KOPT-K1 (cell line): ENCODE results near the gene CALHM4.

Experiments used
- H3K27ac ChIP-seq: fragments of 200-600 bp; sonication (generic); 2 replicates; pipeline ENCODE4 v1.5.1; 2016; ENCODE audit warnings: antibody characterized with exemption, mild to moderate bottlenecking, low read depth, low read length; ENCODE audit not compliant: poor library complexity, severe bottlenecking
- H3K36me3 ChIP-seq: fragments of 200-600 bp; sonication (generic); 2 replicates; pipeline ENCODE4 v1.5.1; 2017; ENCODE audit warnings: antibody characterized with exemption, mild to moderate bottlenecking, low read length, moderate library complexity; ENCODE audit not compliant: insufficient read depth
- H3K9me3 ChIP-seq: fragments of 200-600 bp; sonication (generic); 2 replicates; pipeline ENCODE4 v1.5.1; 2017; ENCODE audit warnings: antibody characterized with exemption, low read length, mild to moderate bottlenecking; ENCODE audit not compliant: insufficient read depth, poor library complexity, severe bottlenecking

CALHM4 gene

DNA sequence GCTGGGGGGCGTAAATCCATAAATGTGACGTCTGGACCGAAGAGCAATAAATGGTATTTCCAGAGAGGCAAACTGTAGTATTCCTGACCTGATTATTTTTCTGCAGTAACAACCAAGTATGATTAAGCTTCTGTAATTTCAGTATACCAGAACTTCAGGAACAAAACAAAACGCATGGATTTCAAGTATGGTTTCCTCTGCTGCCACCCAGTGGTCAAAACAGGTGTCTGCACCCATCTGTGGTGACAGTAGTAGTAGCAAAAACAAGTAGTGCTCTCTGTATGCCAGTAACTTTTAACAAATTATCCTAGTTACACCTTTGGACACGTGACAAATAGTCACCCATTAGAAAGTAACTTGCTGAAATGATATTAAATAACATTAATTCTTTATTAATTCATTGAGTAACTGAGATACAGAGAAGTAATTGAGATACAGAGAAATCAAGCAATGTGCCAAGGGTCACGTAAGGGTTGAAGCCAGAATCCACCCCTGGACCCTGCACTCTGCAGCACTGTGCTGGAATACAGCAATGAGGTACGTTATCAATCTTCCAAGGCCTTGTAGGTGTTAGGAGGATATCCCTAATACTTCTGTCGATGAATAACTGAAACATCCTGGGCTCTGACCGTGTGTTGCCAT lies 7.9 kb downstream of the CALHM4 start:
- Histone ChIP-seq H3K27ac (no peak overlapping the region), H3K9me3 (no peaks in the 10 kb centered on the region), H3K36me3 (no peaks in the 10 kb centered on the region)

DNA sequence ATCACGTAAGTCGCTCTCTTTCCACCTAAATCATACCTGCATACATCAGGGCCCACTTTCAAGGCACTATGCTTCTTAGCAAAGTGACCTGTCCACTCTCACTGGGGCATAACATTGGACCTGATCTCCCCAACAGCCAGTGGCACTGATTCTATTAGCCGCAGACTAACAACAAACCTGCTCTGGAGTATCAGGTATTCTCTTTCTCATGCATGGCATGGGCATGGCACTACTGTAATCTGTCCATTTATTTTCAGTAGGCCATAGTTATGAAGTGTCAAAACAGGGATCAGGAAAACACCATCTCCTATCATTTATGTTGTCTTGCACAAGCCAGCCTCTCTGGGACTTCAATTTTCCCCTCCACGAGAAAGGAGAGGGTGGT lies 8.5 kb downstream of the CALHM4 start:
- Histone ChIP-seq H3K27ac (no peak overlapping the region), H3K36me3 (no peaks in the 10 kb centered on the region), H3K9me3 (peaks cover 1% of the 10 kb centered on the region)

- Histone ChIP-seq H3K36me3 (no peaks in the 10 kb centered on the region), H3K27ac (no peak overlapping the region), H3K9me3 (peaks cover 4% of the 10 kb centered on the region)
Measured at GRCh38 chr6:116562614-116563013, 9.1 kb downstream of the CALHM4 start.

- no peak overlapping the region for H3K27ac ChIP-seq
- H3K36me3 ChIP-seq = no peaks in the 10 kb centered on the region
- H3K9me3 ChIP-seq = peaks cover 4% of the 10 kb centered on the region
Measured at GRCh38 chr6:116563830-116564229, 10.3 kb downstream of the CALHM4 start.

DNA sequence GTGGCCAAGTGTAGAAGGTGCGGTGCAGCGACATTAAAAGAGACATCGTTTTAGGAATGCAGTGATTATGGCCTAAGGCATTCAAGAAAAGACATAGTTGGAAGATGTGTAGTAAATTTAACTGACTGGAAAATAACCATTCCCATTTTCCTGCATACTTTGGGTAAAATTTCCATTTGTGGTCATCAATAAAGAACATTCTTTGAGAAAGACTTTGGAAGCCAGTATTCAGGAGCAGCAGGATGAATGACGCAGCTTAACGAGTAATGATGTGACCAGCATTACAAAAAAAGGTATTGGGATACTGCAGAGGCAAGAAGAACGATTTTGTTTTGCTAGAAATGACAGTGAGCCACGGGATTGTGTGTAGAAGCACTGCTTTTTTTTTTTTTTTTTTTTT lies 10.8 kb downstream of the CALHM4 start:
- H3K9me3 ChIP-seq = peaks cover 4% of the 10 kb centered on the region
- H3K27ac ChIP-seq = no peak overlapping the region
- no peaks in the 10 kb centered on the region for H3K36me3 ChIP-seq

DNA sequence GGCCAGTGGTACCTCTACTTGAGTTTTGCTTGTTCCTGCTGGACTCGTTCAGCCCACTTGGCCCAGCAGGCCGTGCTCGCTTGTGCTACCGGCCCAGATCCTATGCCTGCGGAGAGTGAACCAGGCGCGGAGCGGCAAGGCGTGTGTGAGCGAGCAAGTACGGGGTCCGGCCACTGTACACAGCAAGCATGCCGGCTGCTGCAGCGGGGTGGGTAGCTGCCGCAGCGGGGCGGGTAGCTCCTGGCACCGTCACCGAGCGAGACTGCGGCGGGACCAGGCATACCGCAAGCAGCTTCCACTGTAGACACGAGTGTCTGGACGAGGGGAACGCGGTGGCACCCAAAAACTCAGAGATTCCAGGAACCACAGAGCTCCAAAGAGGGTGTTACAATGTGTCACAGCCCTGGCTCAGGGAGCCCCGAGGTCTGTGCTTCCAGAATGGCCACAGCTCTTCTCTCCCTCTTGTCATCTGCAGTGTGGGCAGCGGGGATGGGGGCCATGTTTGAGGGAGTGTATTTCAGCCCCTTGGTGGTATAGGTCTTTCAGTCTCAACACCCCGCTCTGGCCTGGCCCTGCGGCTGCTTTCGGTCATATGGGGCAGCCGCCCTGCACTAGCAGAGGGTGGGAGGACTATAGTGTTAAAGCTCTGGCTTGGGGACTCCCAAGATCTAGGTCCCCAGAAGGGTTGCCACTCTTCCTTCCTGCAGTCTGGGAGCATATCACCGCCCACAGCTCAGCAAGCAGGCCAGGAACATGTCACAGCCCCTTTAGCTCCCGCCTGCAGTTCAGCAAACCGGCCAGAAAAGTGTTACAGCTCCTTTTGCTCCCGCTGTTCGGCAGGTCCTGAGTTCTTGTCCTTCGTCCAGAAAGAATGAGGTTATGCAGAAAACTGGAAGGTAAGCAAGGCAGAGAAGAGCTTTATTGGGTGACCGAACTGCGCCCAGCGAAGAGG lies 11.6 kb downstream of the CALHM4 start:
- H3K36me3 ChIP-seq = no peaks in the 10 kb centered on the region
- no peak overlapping the region for H3K27ac ChIP-seq
- H3K9me3 ChIP-seq = peaks cover 4% of the 10 kb centered on the region

DNA sequence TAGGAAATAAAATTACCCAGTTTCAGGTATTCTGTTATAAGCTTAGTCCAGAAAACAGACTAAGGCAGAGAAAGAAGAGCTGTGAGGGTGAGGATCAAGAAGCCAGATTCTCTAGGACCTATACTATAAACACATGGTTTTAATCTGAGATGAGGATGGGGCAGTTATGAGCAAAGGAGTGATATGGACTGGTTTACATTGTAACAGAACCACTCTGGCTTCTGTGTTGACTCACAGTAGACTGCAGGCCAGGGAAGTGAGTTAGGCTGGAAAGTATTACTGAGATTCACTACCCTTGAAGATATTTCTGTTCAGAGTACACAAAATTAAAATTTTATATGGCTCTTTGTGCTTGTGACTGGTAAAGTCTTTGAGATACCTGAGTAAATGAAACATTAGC lies 14.6 kb downstream of the CALHM4 start:
- no peak overlapping the region for H3K27ac ChIP-seq
- no peaks in the 10 kb centered on the region for H3K36me3 ChIP-seq
- peaks cover 4% of the 10 kb centered on the region for H3K9me3 ChIP-seq

GRCh38 chr6:116568821-116569755 lies 15.5 kb downstream of the CALHM4 start:
- Histone ChIP-seq H3K36me3 (peaks cover 5% of the 10 kb centered on the region; the same call in 1 of the 2 replicates), H3K27ac (no peak overlapping the region), H3K9me3 (peaks cover 4% of the 10 kb centered on the region)

GRCh38 chr6:116570856-116571682 lies 17.5 kb downstream of the CALHM4 start, which contains the start of gene RWDD1:
Gene RWDD1, plus strand, starts transcription at chr6:116571504. Its CDS starts 79 bp downstream, at chr6:116571583.
- peak within 1 kb of the TSS; percentile 81 for H3K27ac ChIP-seq
- H3K9me3 ChIP-seq = peaks cover 4% of the 10 kb centered on the region
- H3K36me3 ChIP-seq = peaks cover 22% of the 10 kb centered on the region

- peaks cover 4% of the 10 kb centered on the region for H3K9me3 ChIP-seq
Measured at GRCh38 chr6:116571683-116572000, 18.1 kb downstream of the CALHM4 start.

DNA sequence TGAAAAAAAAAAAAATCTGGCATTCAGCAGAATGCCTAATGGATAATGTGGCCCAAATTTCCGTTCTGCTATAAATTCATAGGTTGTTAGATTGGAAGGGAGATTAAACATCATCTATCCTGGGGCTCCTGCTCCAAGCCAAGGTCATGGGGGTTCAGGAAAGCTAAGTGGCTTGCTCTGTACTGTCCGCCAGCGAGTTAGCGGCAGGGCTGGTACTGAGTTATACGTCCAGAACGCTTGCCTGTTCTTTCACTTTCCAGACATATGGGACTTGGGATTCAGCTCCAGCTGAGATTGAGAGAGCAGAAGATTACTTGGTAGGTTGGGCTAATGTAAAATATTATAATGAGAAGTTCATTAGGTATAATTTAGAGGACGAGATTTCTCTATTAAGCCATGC lies 18.6 kb downstream of the CALHM4 start:
- H3K9me3 ChIP-seq = peaks cover 1% of the 10 kb centered on the region
- peak overlapping the region; percentile 81 for H3K27ac ChIP-seq
- H3K36me3 ChIP-seq = peaks cover 33% of the 10 kb centered on the region

More at GRCh38 chr6:116571683-116572000, 18.1 kb downstream of the CALHM4 start:
- H3K27ac ChIP-seq = peak overlapping the region; percentile 81
- H3K36me3 ChIP-seq = peaks cover 28% of the 10 kb centered on the region

DNA sequence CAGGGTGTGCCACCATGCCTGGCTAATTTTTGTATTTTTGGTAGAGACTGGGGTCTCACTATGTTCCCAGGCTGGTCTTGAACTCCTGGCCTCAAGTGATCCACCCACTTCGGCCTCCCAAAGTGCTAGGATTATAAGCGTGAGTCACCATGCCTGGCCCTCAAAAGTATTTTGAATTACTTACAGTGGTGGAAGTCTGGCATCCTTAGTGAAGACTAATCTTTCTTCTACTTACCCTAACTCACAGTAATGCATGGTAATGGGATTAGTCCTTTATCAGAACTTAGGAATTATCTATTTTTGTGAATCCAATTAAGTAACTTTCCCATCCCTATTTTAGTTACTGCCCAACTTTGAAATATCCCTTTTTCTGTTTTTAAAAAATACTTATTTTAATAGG lies 21.7 kb downstream of the CALHM4 start:
- Histone ChIP-seq H3K9me3 (no peaks in the 10 kb centered on the region), H3K36me3 (peaks cover 60% of the 10 kb centered on the region), H3K27ac (no peak overlapping the region)

- Histone ChIP-seq H3K9me3 (no peaks in the 10 kb centered on the region), H3K36me3 (peaks cover 76% of the 10 kb centered on the region), H3K27ac (no peak overlapping the region)
Measured at GRCh38 chr6:116577486-116577885, 23.9 kb downstream of the CALHM4 start.

DNA sequence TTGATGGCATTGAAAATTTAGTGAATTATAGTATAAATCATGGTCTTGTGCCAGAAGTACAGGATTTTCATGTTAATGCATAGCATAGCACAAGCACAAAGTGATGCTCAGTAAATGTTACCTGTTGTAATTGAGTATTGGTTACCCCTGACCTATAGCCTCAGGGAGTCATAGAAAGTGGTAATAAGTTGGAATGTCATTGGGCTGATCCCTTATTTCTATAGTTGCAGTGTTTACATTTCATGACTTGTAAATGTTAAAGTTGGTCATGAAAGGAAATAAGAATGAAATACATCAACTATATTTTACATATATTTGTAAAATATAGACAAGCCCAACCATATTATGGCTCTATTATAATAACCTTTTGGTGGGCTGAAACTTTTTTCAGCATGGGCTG lies 24.8 kb downstream of the CALHM4 start:
- H3K36me3 ChIP-seq = peaks cover 85% of the 10 kb centered on the region
- H3K27ac ChIP-seq = no peak overlapping the region
- no peaks in the 10 kb centered on the region for H3K9me3 ChIP-seq
